HG03025 (cell line): Measurements from ENCODE around the gene TBX18.

Experiments
- ATAC-seq: cut with Tn5 transposase; IDR thresholded peaks from one replicate; pipeline ENCODE4 v1.9.1; 2021; ENCODE audit warnings: mild to moderate bottlenecking, moderate library complexity; ENCODE audit not compliant: unreplicated experiment, low FRiP score

The TBX18 gene

DNA sequence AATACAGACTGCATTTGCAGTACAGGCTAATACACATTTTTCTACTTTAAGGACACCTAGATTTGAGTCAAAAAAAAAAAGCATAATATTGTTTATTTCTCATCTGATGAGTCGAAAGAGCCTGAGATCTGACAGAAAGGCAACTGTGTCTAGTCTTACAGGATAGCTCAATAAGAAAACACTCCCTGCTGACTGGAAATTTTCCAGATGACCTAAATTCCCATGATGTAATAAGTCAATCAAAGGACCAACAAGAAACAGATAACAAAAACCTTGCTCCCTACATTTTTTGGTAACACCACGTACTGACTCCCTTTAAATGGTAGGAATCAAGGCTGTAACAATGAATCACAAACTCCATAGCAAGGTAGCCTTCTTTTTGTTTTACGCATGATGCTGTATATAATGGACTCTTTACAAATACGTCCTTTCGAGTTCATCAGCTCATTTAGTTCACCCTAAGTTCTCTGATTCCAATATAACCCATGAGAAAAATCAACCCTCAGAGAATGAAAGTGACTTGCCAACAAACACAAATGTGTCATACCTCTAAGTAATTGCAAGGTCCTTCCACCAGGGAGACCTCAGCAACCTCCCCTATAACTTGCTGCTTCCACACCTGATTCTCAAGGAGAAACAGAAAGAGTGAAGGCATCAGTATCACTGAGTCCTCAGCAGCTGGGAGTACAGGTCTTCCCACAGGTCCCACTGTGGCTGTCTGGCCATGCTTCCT is 12.1 kb downstream of the TBX18 start:
- no peak for ATAC-seq

- ATAC-seq: no peak
These were observed 15.2 kb downstream of the TBX18 start for GRCh38 chr6:84749181-84749580.

DNA sequence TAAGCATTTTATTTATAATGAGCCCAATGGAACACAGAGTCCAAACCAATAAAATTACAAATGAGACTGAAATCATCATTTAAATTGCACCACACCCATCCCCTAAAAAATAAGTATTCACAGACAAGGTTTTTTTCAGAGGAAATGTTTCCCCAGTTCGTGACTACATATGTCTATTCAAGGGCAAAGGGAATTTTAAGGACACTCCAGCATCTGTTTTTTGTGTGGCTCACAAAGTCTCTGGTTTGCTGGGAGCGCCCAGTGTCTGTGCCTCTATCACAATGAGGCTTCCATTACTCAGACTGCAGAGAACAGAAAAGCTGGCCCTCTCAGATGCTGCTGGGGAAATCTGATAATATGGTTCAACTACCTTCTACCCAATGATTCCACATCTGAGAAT is 16.0 kb downstream of the TBX18 start:
- ATAC-seq: no peak

- ATAC-seq: no peak
These were observed 20.8 kb downstream of the TBX18 start for GRCh38 chr6:84743616-84744015.

GRCh38 chr6:84740385-84740784 is 24.0 kb downstream of the TBX18 start:
- ATAC-seq: no peak

GRCh38 chr6:84739866-84740208 is 24.6 kb downstream of the TBX18 start:
- no peak for ATAC-seq

GRCh38 chr6:84738996-84739865 is 25.2 kb downstream of the TBX18 start:
- ATAC-seq: no peak

GRCh38 chr6:84733889-84734288 is 30.5 kb downstream of the TBX18 start:
- ATAC-seq: no peak

- ATAC-seq: no peak
These were observed 32.5 kb downstream of the TBX18 start for GRCh38 chr6:84731901-84732300.

DNA sequence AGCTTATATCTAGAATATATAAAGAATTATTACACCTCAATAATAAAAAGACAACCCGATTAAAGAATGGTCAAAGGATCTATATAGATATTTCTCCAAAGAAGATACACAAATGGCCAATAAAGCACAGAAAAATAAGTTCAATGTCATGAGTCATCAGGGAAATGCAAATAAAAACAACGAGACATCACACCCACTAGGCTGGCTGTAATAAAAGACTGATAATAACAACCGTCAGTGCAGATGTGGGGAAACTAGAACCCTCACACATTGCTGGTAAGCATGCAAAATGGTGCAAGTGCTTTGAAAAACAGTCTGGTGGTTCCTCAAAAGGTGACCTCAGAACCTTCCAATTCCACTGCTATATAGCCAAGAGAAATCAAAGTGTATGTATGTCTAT is 33.0 kb downstream of the TBX18 start:
- ATAC-seq: no peak

DNA sequence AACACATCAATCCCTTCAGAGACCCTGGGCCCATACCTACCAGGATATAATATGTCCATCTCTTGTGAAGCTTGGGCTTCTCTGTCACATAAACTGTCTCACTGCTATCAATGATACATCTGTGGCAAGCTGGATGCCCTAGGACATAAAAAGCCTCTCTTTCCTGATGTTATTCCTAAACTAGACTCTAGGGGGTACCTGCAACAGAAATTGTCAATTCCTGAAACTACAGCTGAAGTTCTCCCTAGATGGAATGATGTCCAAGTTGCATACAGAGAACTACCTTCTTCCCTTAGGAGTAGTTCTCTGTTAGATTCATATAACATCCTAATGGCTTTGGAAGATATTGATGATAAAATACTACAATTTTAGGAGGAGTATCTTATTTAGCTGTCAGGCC is 35.8 kb downstream of the TBX18 start:
- no peak for ATAC-seq

- ATAC-seq: no peak
These were observed 45.2 kb downstream of the TBX18 start for GRCh38 chr6:84719152-84719551.

- no peak for ATAC-seq
These were observed 46.1 kb downstream of the TBX18 start for GRCh38 chr6:84718038-84718955.

DNA sequence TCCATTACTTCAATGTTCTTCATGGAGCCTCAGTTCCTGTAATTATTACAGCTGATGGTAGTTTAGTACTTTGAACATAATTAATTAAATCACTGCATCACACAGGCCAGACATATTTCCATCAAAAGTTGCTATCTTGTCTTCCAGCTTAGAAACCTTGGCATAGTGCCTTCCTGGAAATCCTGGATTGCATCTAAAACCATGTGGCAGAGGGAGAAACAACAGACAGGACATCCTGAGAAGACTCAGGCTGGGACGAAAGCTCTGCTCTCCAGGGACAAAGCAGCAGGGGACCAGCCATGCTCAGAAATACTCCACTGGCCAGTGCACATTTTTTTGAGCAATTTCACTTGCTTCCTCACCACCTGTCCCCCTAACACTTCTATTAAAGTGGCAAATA is 55.3 kb downstream of the TBX18 start:
- no peak for ATAC-seq

GRCh38 chr6:84707171-84707570 is 57.2 kb downstream of the TBX18 start:
- no peak for ATAC-seq

DNA sequence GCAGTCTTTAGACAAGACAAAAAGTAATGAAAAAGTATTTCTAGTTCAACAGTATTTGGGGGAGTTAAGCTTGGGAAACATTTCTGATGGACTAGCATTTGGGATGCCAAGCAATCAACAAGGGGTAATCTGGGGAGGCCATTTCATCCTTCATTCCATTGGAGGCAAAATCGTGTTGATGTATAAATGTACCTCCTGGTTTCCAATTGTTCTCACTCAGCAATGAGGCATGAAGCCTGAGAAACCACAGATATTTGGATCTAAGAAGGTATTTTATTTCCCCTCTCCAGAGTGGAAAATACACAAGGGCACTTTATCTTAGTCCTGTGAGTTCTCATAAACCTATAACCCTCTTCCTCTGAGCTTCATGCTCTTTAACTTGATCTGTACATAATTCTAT is 68.2 kb downstream of the TBX18 start:
- ATAC-seq: no peak

- ATAC-seq: no peak
These were observed 72.3 kb downstream of the TBX18 start for GRCh38 chr6:84691978-84692623.

DNA sequence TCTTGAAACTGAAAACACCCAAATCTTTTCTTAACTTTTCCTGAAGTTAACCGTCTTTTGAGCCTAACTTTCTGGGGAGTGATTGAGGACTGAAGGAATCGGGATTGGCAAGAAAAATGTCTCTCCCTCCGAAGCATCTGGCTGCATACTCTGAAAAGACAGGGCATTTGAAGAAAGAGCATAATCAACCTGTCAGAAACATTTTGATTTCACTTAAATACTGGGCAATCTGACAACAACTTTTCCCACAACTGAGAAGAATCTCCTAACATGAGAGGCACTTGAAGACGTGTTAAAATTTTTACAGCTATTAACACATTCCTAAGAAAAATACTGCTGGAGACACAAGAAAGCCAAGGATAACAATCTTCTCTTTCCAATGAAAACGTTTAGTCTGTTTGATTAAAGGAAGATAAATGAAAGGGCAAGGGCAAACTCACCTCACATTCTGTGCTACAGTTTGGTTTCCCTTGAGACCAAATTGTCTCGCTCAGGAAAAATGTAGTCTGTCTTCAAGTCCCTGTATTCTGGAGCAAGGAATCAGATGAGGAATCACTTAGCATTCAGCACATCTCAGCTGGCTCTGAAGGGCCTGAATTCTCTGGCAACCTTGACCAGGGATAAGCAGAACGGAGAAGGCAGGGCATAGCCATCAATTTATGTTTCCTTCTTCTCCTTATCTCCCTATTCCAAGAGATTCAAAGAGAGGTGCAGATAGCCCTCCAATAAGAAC is 76.1 kb downstream of the TBX18 start:
- ATAC-seq: no peak

GRCh38 chr6:84687431-84687830 is 77.0 kb downstream of the TBX18 start:
- ATAC-seq: no peak
